ENCODE measurements around the gene CHD5.

The CHD5 gene

DNA sequence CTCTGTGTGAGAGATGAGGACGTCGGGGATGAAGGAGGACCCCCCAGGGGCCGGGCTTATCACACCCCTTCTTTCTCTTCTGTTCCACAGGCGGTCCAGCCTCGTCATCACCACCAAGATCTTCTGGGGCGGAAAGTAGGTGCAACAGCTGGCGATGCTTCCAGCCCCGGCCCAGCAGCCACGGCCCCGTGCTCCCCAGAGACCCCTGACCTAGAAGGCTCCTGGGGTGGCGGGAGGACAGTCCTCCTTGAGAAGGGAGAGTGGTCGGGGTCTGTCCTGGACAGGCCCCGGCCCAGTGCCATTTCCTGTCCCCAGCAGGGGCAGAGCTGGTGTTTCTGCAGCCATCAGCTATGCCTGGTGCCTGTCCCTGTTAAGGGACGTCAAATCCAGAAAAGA is 92.7 kb downstream of the CHD5 start:
- ATAC-seq: no peak
- TF ChIP-seq, protein P1, sequence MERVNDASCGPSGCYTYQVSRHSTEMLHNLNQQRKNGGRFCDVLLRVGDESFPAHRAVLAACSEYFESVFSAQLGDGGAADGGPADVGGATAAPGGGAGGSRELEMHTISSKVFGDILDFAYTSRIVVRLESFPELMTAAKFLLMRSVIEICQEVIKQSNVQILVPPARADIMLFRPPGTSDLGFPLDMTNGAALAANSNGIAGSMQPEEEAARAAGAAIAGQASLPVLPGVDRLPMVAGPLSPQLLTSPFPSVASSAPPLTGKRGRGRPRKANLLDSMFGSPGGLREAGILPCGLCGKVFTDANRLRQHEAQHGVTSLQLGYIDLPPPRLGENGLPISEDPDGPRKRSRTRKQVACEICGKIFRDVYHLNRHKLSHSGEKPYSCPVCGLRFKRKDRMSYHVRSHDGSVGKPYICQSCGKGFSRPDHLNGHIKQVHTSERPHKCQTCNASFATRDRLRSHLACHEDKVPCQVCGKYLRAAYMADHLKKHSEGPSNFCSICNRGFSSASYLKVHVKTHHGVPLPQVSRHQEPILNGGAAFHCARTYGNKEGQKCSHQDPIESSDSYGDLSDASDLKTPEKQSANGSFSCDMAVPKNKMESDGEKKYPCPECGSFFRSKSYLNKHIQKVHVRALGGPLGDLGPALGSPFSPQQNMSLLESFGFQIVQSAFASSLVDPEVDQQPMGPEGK (CRISPR knock-in tag; IDR thresholded peaks at IDR 0.05; ENCODE audit: borderline replicate concordance): no peak
- TF ChIP-seq ESRRG (CRISPR knock-in tag; IDR thresholded peaks at IDR 0.05) (no peak), GLIS3 (CRISPR knock-in tag; IDR thresholded peaks at IDR 0.05) (no peak), ZNF8 (CRISPR knock-in tag; IDR thresholded peaks at IDR 0.05) (no peak), SNAI2 (CRISPR knock-in tag; IDR thresholded peaks at IDR 0.05) (no peak), TOX (CRISPR knock-in tag; IDR thresholded peaks at IDR 0.05; ENCODE audit: borderline replicate concordance) (no peak), ISL1 (CRISPR knock-in tag; IDR thresholded peaks at IDR 0.05) (no peak), TCF4 (CRISPR knock-in tag; IDR thresholded peaks at IDR 0.05; ENCODE audit: borderline replicate concordance) (no peak), ZNF565 (CRISPR knock-in tag; conservative IDR thresholded peaks at IDR 0.05; ENCODE audit: low read depth) (no peak), OSR1 (CRISPR knock-in tag; IDR thresholded peaks at IDR 0.05) (no peak), CSDC2 (CRISPR knock-in tag; IDR thresholded peaks at IDR 0.05) (no peak), ZFP30 (CRISPR knock-in tag; IDR thresholded peaks at IDR 0.05) (no peak)
- TF ChIP-seq, protein P2, sequence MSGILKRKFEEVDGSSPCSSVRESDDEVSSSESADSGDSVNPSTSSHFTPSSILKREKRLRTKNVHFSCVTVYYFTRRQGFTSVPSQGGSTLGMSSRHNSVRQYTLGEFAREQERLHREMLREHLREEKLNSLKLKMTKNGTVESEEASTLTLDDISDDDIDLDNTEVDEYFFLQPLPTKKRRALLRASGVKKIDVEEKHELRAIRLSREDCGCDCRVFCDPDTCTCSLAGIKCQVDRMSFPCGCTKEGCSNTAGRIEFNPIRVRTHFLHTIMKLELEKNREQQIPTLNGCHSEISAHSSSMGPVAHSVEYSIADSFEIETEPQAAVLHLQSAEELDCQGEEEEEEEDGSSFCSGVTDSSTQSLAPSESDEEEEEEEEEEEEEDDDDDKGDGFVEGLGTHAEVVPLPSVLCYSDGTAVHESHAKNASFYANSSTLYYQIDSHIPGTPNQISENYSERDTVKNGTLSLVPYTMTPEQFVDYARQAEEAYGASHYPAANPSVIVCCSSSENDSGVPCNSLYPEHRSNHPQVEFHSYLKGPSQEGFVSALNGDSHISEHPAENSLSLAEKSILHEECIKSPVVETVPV (CRISPR knock-in tag; IDR thresholded peaks at IDR 0.05): no peak
- TF ChIP-seq, protein P3, sequence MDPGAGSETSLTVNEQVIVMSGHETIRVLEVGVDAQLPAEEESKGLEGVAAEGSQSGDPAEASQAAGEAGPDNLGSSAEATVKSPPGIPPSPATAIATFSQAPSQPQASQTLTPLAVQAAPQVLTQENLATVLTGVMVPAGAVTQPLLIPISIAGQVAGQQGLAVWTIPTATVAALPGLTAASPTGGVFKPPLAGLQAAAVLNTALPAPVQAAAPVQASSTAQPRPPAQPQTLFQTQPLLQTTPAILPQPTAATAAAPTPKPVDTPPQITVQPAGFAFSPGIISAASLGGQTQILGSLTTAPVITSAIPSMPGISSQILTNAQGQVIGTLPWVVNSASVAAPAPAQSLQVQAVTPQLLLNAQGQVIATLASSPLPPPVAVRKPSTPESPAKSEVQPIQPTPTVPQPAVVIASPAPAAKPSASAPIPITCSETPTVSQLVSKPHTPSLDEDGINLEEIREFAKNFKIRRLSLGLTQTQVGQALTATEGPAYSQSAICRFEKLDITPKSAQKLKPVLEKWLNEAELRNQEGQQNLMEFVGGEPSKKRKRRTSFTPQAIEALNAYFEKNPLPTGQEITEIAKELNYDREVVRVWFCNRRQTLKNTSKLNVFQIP (CRISPR knock-in tag; IDR thresholded peaks at IDR 0.05; ENCODE audit: borderline replicate concordance, low read depth): no peak

DNA sequence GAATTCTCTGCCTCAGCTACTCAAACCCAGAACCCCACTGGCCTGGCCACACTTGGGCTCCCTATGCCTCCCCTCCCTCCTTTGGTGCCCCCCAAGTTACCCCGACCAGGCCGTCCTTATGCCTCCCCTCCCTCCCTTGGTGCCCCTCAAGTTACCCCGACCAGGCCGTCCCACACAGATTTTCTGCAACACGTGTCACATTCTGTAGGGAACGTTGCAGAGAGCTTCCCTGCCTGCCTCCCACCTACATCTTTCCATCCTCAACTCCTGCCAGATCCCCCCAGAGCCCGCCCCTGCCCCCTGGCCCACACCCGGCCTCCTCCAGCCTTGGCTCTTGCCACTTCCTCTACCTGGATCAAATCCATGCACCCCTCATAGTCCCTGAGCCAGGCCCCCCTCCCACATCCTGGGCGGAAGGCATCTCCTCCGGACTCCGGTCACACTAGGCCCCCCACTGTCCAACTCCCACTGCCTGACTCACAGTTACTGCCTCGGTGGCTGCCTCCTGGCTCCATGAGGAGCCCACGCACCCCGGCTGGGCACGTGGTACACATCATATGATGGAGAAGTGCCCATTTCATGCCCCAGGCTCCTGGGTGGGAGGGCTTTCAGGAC is 93.3 kb downstream of the CHD5 start:
- no peak for ATAC-seq

DNA sequence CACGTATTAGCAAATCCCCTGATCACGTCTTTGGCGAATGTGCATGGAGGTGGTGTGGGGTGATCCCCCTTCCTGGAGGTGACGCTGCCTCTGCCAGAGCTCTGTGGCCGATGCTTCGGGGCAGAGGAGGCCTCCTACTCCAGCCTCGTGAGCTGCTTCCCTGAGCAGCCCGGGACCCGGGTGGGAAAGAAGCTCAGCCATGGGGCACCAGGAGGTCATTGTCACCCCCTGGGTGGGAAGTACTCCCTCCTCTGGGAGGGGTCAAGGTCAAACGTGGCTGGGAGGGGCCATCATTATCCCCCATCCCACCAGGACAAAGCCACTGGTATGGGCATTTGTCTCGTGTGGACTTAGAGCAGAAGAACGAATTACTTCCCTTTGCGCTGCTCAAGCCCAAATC is 93.8 kb downstream of the CHD5 start:
- no peak for ATAC-seq
- TF ChIP-seq GLIS3 (CRISPR knock-in tag; IDR thresholded peaks at IDR 0.05) (no peak), ESRRG (CRISPR knock-in tag; IDR thresholded peaks at IDR 0.05) (no peak), CSDC2 (CRISPR knock-in tag; IDR thresholded peaks at IDR 0.05) (no peak)
- TF ChIP-seq, protein P1 (CRISPR knock-in tag; IDR thresholded peaks at IDR 0.05; ENCODE audit: borderline replicate concordance): no peak

More for the DNA sequence above, 93.3 kb downstream of the CHD5 start:
- no peak for TF ChIP-seq ZC3H10 (CRISPR knock-in tag; IDR thresholded peaks at IDR 0.05)
- TF ChIP-seq ZNF565 (CRISPR knock-in tag; conservative IDR thresholded peaks at IDR 0.05; ENCODE audit: low read depth): no peak
- TF ChIP-seq SNAI2 (CRISPR knock-in tag; IDR thresholded peaks at IDR 0.05): no peak

DNA sequence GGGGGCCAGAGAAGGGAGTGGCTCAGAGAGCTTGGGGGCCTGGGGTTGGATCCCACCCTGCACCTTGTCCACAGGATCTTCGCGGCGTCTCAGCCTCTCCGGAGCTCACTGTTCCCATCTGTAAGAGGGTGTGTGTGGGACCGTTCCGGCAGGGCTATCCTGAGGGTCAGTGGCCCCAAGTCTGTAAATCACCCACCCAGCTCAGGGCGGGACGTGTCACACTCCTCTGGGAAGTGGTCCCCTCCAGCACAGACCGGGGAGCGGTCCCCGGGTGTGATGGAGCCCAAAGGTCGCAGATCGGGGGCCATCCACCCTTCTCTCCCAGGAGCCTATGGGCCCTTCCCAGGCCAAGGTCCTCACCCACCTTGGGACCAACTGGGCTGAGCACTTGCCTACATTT is 94.5 kb downstream of the CHD5 start:
- no peak for TF ChIP-seq ZNF8 (CRISPR knock-in tag; IDR thresholded peaks at IDR 0.05)
- TF ChIP-seq TOX (CRISPR knock-in tag; IDR thresholded peaks at IDR 0.05; ENCODE audit: borderline replicate concordance): no peak
- TF ChIP-seq, protein P1 (CRISPR knock-in tag; IDR thresholded peaks at IDR 0.05; ENCODE audit: borderline replicate concordance): no peak
- no peak for TF ChIP-seq OSR1 (CRISPR knock-in tag; IDR thresholded peaks at IDR 0.05)
- no peak for TF ChIP-seq ZNF70 (CRISPR knock-in tag; IDR thresholded peaks at IDR 0.05)
- TF ChIP-seq ESRRG (CRISPR knock-in tag; IDR thresholded peaks at IDR 0.05): no peak
- TF ChIP-seq, protein P4, sequence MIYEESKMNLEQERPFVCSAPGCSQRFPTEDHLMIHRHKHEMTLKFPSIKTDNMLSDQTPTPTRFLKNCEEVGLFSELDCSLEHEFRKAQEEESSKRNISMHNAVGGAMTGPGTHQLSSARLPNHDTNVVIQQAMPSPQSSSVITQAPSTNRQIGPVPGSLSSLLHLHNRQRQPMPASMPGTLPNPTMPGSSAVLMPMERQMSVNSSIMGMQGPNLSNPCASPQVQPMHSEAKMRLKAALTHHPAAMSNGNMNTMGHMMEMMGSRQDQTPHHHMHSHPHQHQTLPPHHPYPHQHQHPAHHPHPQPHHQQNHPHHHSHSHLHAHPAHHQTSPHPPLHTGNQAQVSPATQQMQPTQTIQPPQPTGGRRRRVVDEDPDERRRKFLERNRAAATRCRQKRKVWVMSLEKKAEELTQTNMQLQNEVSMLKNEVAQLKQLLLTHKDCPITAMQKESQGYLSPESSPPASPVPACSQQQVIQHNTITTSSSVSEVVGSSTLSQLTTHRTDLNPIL (CRISPR knock-in tag; IDR thresholded peaks at IDR 0.05; ENCODE audit: low read depth): no peak
- TF ChIP-seq GLIS3 (CRISPR knock-in tag; IDR thresholded peaks at IDR 0.05): no peak
- TF ChIP-seq ZFP30 (CRISPR knock-in tag; IDR thresholded peaks at IDR 0.05): no peak
- TF ChIP-seq PPARA (CRISPR knock-in tag; IDR thresholded peaks at IDR 0.05; ENCODE audit: borderline replicate concordance): no peak
- TF ChIP-seq BACH2 (CRISPR knock-in tag; IDR thresholded peaks at IDR 0.05; ENCODE audit: borderline replicate concordance): no peak
- no peak for TF ChIP-seq ZFP3 (CRISPR knock-in tag; IDR thresholded peaks at IDR 0.05)
- TF ChIP-seq ISL1 (CRISPR knock-in tag; IDR thresholded peaks at IDR 0.05): no peak
- TF ChIP-seq, protein P3 (CRISPR knock-in tag; IDR thresholded peaks at IDR 0.05; ENCODE audit: borderline replicate concordance, low read depth): no peak
- TF ChIP-seq CSDC2 (CRISPR knock-in tag; IDR thresholded peaks at IDR 0.05): no peak
- no peak for TF ChIP-seq ZC3H10 (CRISPR knock-in tag; IDR thresholded peaks at IDR 0.05)
- no peak for TF ChIP-seq SNAI2 (CRISPR knock-in tag; IDR thresholded peaks at IDR 0.05)
- no peak for TF ChIP-seq ZNF565 (CRISPR knock-in tag; conservative IDR thresholded peaks at IDR 0.05; ENCODE audit: low read depth)
- TF ChIP-seq, protein P2 (CRISPR knock-in tag; IDR thresholded peaks at IDR 0.05): no peak
- no peak for ATAC-seq

All from SK-N-SH treated with all-trans-retinoic acid at 6 μM for 48 hours (cell line).